ENCODE measurements around the gene LRRC56.

- no peak for TF ChIP-seq CTCF (IDR thresholded peaks at IDR 0.05)
- peak; percentile 12 to 51 (median 34) for TF ChIP-seq POLR2AphosphoS5 (IDR thresholded peaks at IDR 0.05)
- no peak for TF ChIP-seq POLR2A (IDR thresholded peaks at IDR 0.05)
Measured at GRCh38 chr11:536841-537621, at the start of gene LRRC56.

All from breast epithelium (tissue), 3 donors.